ENCODE measurements around the gene STH. TPM values are rescaled to one million over a fixed set of nuclear protein-coding genes. Genes with fewer than 3 reads are reported as not detected.

The STH gene
- total and polyA plus RNA-seq, 10 of the 15 experiments (the other 5 are each of a cell fraction or from before 2014, with no cell fraction given): not detected

GRCh38 chr17:46039592-46040186 is 40.6 kb downstream of the STH start:
- no peak overlapping the region for H3K9ac ChIP-seq (ENCODE audit: control insufficient read depth, insufficient read depth, low read length)
- H3K27me3 ChIP-seq (replicated peaks in 1 of 2; ENCODE audit: control insufficient read depth in 2 of 2, insufficient read depth in 2 of 2, low read length in 1 of 2): no peaks in the 10 kb centered on the region
- H3K4me3 ChIP-seq: no peak overlapping the region
- no peak overlapping the region for H2AFZ ChIP-seq (ENCODE audit: control insufficient read depth, low read depth, low read length)
- peaks cover 15% of the 10 kb centered on the region for H3K4me1 ChIP-seq (ENCODE audit: control insufficient read depth, insufficient read depth, low read length)
- no peaks in the 10 kb centered on the region for H3K79me2 ChIP-seq (ENCODE audit: control insufficient read depth, insufficient read depth, low read length)
- ATAC-seq: no peak
- FAIRE-seq: no peak
- DNase-seq (ENCODE audit: low read depth, low spot score): no peak
- RAD21 ChIA-PET (ENCODE audit: unreplicated experiment): interaction anchor here (0.6 to 0.9 kb wide), 2 partner anchors 148 to 171 kb away, joined by 3 read pairs; no protein-coding TSS in a partner anchor
- no TSS peak for BruUV-seq (replicated peaks)
- H4K20me1 ChIP-seq (ENCODE audit: control insufficient read depth, insufficient read depth): no peaks in the 10 kb centered on the region
- H3K36me3 ChIP-seq (ENCODE audit: control insufficient read depth in 2 of 2, insufficient read depth in 2 of 2, low read length in 1 of 2): peaks cover 16 to 56% of the 10 kb centered on the region in 2 experiments
- intact Hi-C loops (cut with micrococcal nuclease; ENCODE audit: unreplicated experiment) (loop anchor here (5.0 kb wide), 1 partner anchor 32 kb away; no protein-coding TSS in a partner anchor), in situ Hi-C loops (cut with MboI) (loop anchor here (5.0 kb wide), 1 partner anchor 148 kb away; no protein-coding TSS in a partner anchor)
- WGBS (ENCODE audit: insufficient coverage, insufficient replicate concordance, low lambda C conversion rate, missing lambda C conversion rate): 93% methylated on average over 5 of the region's 5 CpGs
- SMC1A ChIA-PET (ENCODE audit: uncharacterized antibody, unreplicated experiment): interaction anchor here (1.2 to 2.5 kb wide), 3 partner anchors 10 to 173 kb away, joined by 4 to 9 read pairs (median 4); no protein-coding TSS in a partner anchor
- H3K9me3 ChIP-seq (replicated peaks; ENCODE audit: control insufficient read depth, insufficient read depth, low read length): no peaks in the 10 kb centered on the region
- no peak overlapping the region for H3K4me2 ChIP-seq (ENCODE audit: control insufficient read depth, insufficient read depth)
- no peak overlapping the region for H3K27ac ChIP-seq (ENCODE audit: control insufficient read depth, insufficient read depth)
- CTCF ChIA-PET: interaction anchor here (0.9 to 2.2 kb wide), 6 partner anchors 11 to 173 kb away, joined by 3 to 8 read pairs (median 3); no protein-coding TSS in a partner anchor
- POLR2A ChIA-PET: no interaction called here
- TF ChIP-seq RELA (IDR thresholded peaks at IDR 0.05; ENCODE audit: borderline replicate concordance, partially characterized antibody): no peak
- no peak for TF ChIP-seq CREM (IDR thresholded peaks at IDR 0.05; ENCODE audit: low read depth)
- no peak for TF ChIP-seq NKRF (conservative IDR thresholded peaks at IDR 0.05)
- no peak for TF ChIP-seq ZNF622 (IDR thresholded peaks at IDR 0.05)
- no peak for TF ChIP-seq MTA3 (IDR thresholded peaks at IDR 0.05; ENCODE audit: borderline replicate concordance, low read length)
- no peak for TF ChIP-seq CHD4 (IDR thresholded peaks at IDR 0.05)
- no peak for TF ChIP-seq GABPA (IDR thresholded peaks at IDR 0.05; ENCODE audit: low read depth)
- no peak for TF ChIP-seq ZBTB33 (IDR thresholded peaks at IDR 0.05)
- no peak for TF ChIP-seq POLR2AphosphoS5 (IDR thresholded peaks at IDR 0.05; ENCODE audit: low read length)
- TF ChIP-seq CUX1 (IDR thresholded peaks at IDR 0.05; ENCODE audit: insufficient replicate concordance, low read depth, low read length): no peak
- no peak for TF ChIP-seq SREBF2 (IDR thresholded peaks at IDR 0.05; ENCODE audit: low read length)
- no peak for TF ChIP-seq FOXM1 (IDR thresholded peaks at IDR 0.05; ENCODE audit: low read depth, low read length)
- TF ChIP-seq POLR2AphosphoS2 (IDR thresholded peaks at IDR 0.05; ENCODE audit: low read depth, low read length): no peak

Measured in GM12878 (cell line).